Kidney (tissue), 22 donors: Measurements from ENCODE around the gene ZNF217. TPM values are rescaled to one million over a fixed set of nuclear protein-coding genes. Genes with fewer than 3 reads are reported as not detected.
"Not testable (repeated sequence)": the region's sequence is repeated elsewhere in the genome, so short reads cannot be mapped to it uniquely, and the experiment has no call there.

Experiments
- DNase-seq, 5 donors: peaks; one replicate each; pipeline ENCODE4 v3.0.0-alpha.2; 2013 to 2020
- FAIRE-seq: peaks from 2 replicates; lab custom pipeline; 2012; peaks lifted over from hg19 to GRCh38; lab: Jason Lieb, UNC
- H3K27ac ChIP-seq, 2 donors: one replicate each; pipeline ENCODE4 v1.7.0; 2013; ENCODE audit warnings: low read depth in 2 of 2, low read length in 2 of 2, inconsistent platforms in 1 of 2
- H3K27me3 ChIP-seq: one replicate; pipeline ENCODE4 v1.7.1; 2013; ENCODE audit warnings: low read length, inconsistent platforms; ENCODE audit not compliant: control insufficient read depth, insufficient read depth
- H3K36me3 ChIP-seq, 3 donors: one replicate each; pipeline versions ENCODE4 v1.7.0 to v1.7.1; 2013; ENCODE audit warnings: low read length in 3 of 3, control low read depth in 1 of 3, inconsistent platforms in 1 of 3; ENCODE audit not compliant: insufficient read depth in 3 of 3, control insufficient read depth in 2 of 3
- H3K4me1 ChIP-seq, 3 donors: one replicate each; pipeline versions ENCODE4 v1.7.0 to v1.7.1; 2013; ENCODE audit warnings: low read length in 3 of 3, inconsistent platforms in 1 of 3, low read depth in 1 of 3; ENCODE audit not compliant: control insufficient read depth in 2 of 3, insufficient read depth in 2 of 3
- H3K4me3 ChIP-seq, 3 donors: one replicate each; pipeline versions ENCODE4 v1.7.0 to v1.8.1; 2013; ENCODE audit warnings: low read length in 3 of 3, control low read depth in 1 of 3, inconsistent platforms in 1 of 3
- H3K9ac ChIP-seq, 3 donors: one replicate each; pipeline versions ENCODE4 v1.7.0 to v1.7.1; 2013; ENCODE audit warnings: low read length in 3 of 3, control low read depth in 1 of 3, inconsistent platforms in 1 of 3
- H3K9me3 ChIP-seq, 3 donors: one replicate each; pipeline versions ENCODE4 v1.7.0 to v1.7.1; 2013; ENCODE audit warnings: low read length in 3 of 3, control low read depth in 1 of 3, inconsistent platforms in 1 of 3; ENCODE audit not compliant: control insufficient read depth in 2 of 3, insufficient read depth in 1 of 3
- intact Hi-C: fragments of 100-400 bp; cut with DNase I; formaldehyde crosslinking; loops from one replicate; pipeline ENCODE4 v1.11.1; 2022
- long read RNA-seq, 10 donors: library from polyadenylated mRNA in 1 of 10; unstranded in 1 of 10; transcript quantifications; one replicate each; pipeline ENCODE4 v2.0.0 and lab custom pipeline, GENCODE V29; 2021 to 2026
- polyA plus RNA-seq: library from polyadenylated mRNA; stranded (reverse); fragments of 350-450 nt; fragmentation: Illumina TruSeq; extraction: RNeasy Lipid Tissue Mini Kit (QIAGEN cat#74804); gene quantifications from one replicate; pipeline ENCODE4 v1.2.3, GENCODE V29; 2014; ENCODE audit warnings: low read depth, low replicate concordance; ENCODE audit not compliant: insufficient read depth
- total RNA-seq: library from RNA; stranded (reverse); fragmentation: NEBNext Ultra II Directional; extraction: Animal tissue kit (Norgen Biotek cat#: 25700); gene quantifications from one replicate; pipeline ENCODE4 v1.2.1, GENCODE V29; 2021
- TF ChIP-seq, protein P1 (sequence below): IDR thresholded peaks from 3 replicates; pipeline ENCODE4 v1.5.1; 2012; ENCODE audit warnings: mild to moderate bottlenecking, moderate library complexity, borderline replicate concordance; ENCODE audit not compliant: insufficient read depth; ENCODE audit errors: extremely low read depth
- donor health status: control.
- donor health status: control.
- donor health status: control.
- donor health status: control.
- donor health status: control.
- donor health status: DM: yes; HTN: yes; CAD: no.
- donor health status: Normal renal cell carcinoma (clear cell type).

The ZNF217 gene
- total RNA-seq (60.9 TPM), polyA plus RNA-seq (5.0 TPM)
- long read RNA-seq, donor 1, full-length matches to known transcripts: 1 of 1 reads
- long read RNA-seq, donor 1, partial matches to known transcripts: 0 of 1 reads
- long read RNA-seq, donor 1, other reads (novel, unspliced or antisense): 0 of 1 reads
- long read RNA-seq, donor 2: 0 reads
- long read RNA-seq, donor 3, full-length matches to known transcripts: 1 of 7 reads
- long read RNA-seq, donor 3, partial matches to known transcripts: 6 of 7 reads
- long read RNA-seq, donor 3, other reads (novel, unspliced or antisense): 0 of 7 reads
- long read RNA-seq, donor 4, full-length matches to known transcripts: 2 of 2 reads
- long read RNA-seq, donor 4, partial matches to known transcripts: 0 of 2 reads
- long read RNA-seq, donor 4, other reads (novel, unspliced or antisense): 0 of 2 reads
- long read RNA-seq, donor 5: 0 reads
- long read RNA-seq, donor 6, full-length matches to known transcripts: 2 of 2 reads
- long read RNA-seq, donor 6, partial matches to known transcripts: 0 of 2 reads
- long read RNA-seq, donor 6, other reads (novel, unspliced or antisense): 0 of 2 reads
- long read RNA-seq, donor 7, partial matches to known transcripts: 1 of 4 reads
- long read RNA-seq, donor 7, other reads (novel, unspliced or antisense): 3 of 4 reads
- long read RNA-seq, donor 8: 0 reads
- long read RNA-seq, donor 9: 0 reads
- long read RNA-seq, donor 10, full-length matches to known transcripts: 2 of 2 reads
- long read RNA-seq, donor 10, partial matches to known transcripts: 0 of 2 reads
- long read RNA-seq, donor 10, other reads (novel, unspliced or antisense): 0 of 2 reads

DNA sequence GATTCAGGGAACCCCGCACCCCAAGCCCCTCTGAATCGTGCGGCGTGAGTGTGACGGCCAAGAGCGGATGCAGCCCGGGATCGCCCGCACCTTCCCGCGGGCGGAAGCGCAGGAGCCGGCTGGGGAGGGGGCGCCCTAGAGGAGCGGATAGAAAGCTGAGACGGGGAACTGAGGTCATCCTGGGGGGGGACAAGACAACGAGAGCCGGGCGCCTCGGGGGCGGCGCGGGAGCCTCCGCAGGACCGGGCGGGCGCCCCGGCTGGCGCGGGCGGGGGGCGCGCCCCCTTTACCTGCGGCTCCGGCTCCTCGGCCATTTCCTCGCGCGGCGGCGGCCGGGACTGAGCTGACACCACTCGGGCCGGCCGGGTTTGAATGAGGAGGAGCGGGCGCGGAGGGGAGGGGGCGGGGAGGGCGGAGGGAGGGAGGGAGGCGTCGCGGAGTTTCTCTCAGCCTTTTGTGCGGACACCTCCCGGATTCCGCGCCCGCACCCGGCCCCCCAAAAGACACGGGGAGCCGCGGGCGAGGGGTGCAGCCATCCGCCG is at the start of gene ZNF217:
Gene ZNF217, minus strand, starts transcription at position 374 of the 542 bp plus-strand sequence. CDS start 11,013 bp downstream, outside the sequence.
- H3K4me1 ChIP-seq, H3K27me3 ChIP-seq, H3K36me3 ChIP-seq, FAIRE-seq, intact Hi-C loops, H3K9me3 ChIP-seq: not testable (repeated sequence)
- peak; percentile 67 to 93 (median 85) for DNase-seq
- H3K4me3 ChIP-seq: peak within 1 kb of the TSS; percentile 76 to 79 (median 77)
- peak within 1 kb of the TSS; percentile 81 to 84 (median 82) for H3K9ac ChIP-seq
- H3K27ac ChIP-seq: peak within 1 kb of the TSS; percentile 97 to 99

- H3K9me3 ChIP-seq: no peaks in the 10 kb centered on the region
- H3K36me3 ChIP-seq: no peaks in the 10 kb centered on the region
- TF ChIP-seq, protein P1, sequence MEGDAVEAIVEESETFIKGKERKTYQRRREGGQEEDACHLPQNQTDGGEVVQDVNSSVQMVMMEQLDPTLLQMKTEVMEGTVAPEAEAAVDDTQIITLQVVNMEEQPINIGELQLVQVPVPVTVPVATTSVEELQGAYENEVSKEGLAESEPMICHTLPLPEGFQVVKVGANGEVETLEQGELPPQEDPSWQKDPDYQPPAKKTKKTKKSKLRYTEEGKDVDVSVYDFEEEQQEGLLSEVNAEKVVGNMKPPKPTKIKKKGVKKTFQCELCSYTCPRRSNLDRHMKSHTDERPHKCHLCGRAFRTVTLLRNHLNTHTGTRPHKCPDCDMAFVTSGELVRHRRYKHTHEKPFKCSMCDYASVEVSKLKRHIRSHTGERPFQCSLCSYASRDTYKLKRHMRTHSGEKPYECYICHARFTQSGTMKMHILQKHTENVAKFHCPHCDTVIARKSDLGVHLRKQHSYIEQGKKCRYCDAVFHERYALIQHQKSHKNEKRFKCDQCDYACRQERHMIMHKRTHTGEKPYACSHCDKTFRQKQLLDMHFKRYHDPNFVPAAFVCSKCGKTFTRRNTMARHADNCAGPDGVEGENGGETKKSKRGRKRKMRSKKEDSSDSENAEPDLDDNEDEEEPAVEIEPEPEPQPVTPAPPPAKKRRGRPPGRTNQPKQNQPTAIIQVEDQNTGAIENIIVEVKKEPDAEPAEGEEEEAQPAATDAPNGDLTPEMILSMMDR: no peak
- no peaks in the 10 kb centered on the region for H3K27me3 ChIP-seq
- DNase-seq: peak in 3 of 5 donors; percentile 25 to 71 (median 67)
- no peak for FAIRE-seq
- peak overlapping the region in 1 of 3 donors; percentile 3 for H3K9ac ChIP-seq
- intact Hi-C loops: no loop called here
- peak overlapping the region in 2 of 3 donors; percentile 3 to 47 for H3K4me3 ChIP-seq
- peaks cover 7 to 9% (median 8%) of the 10 kb centered on the region in 3 donors for H3K4me1 ChIP-seq
- peak overlapping the region; percentile 53 to 89 for H3K27ac ChIP-seq
Measured at GRCh38 chr20:53643031-53643832, 49.6 kb upstream of the ZNF217 start.

DNA sequence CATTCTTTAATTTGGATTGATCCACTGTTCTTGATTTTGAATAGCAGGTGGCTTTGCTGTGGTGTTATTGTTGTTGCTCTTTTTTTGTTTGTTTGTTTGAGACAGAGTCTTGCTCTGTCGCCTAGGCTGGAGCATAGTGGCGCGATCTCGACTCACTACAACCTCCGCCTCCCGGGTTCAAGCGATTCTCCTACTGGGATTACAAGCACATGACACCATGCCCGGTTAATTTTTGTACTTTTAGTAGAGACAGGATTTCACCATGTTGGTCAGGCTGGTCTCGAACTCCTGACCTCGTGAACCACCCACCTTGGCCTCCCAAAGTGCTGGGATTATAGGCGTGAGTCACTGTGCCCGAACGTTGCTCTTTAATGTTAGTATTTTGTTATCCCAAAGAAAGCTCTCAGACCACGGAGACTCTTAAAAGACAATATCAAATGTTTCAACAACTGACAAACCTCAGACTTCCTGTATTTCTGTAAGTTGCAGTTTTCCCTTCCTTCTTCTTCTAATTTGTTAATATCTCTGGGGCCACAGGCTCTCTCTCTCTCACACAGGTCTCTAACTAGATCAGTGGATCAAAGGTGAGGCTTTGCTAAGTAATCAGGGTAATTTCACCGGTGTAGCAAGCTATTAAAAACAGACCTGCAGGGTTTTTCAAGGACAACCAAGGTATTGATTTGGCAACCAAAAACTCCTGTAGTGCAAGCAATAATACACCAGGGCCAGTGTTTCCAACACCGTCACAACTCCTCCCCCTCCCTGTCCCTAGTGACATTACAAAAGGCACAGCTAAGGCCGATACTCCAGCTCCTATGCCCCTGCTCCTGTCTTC is 48.8 kb upstream of the ZNF217 start:
- Histone ChIP-seq H3K9me3 (no peaks in the 10 kb centered on the region), H3K4me3 (peak overlapping the region in 2 of 3 donors; percentile 3 to 47), H3K36me3 (no peaks in the 10 kb centered on the region), H3K4me1 (peaks cover 7 to 9% (median 8%) of the 10 kb centered on the region in 3 donors), H3K27ac (peak overlapping the region; percentile 53 to 89), H3K27me3 (no peaks in the 10 kb centered on the region), H3K9ac (peak overlapping the region in 1 of 3 donors; percentile 3)
- TF ChIP-seq, protein P1: no peak
- peak in 2 of 5 donors; percentile 33 to 70 for DNase-seq
- FAIRE-seq: no peak
- intact Hi-C loops: no loop called here
